Camera-type eye (tissue), 1 donor: ENCODE measurements around the gene MMP3. TPM values are rescaled to one million over a fixed set of nuclear protein-coding genes. Genes with fewer than 3 reads are reported as not detected.

Experiments
- total RNA-seq: library from RNA; depleted of rRNA; stranded (reverse); fragments of >200 nt; gene quantifications from one replicate; pipeline ENCODE4 v1.2.3, GENCODE V29; 2014

Gene MMP3
- total RNA-seq, result not detected

DNA sequence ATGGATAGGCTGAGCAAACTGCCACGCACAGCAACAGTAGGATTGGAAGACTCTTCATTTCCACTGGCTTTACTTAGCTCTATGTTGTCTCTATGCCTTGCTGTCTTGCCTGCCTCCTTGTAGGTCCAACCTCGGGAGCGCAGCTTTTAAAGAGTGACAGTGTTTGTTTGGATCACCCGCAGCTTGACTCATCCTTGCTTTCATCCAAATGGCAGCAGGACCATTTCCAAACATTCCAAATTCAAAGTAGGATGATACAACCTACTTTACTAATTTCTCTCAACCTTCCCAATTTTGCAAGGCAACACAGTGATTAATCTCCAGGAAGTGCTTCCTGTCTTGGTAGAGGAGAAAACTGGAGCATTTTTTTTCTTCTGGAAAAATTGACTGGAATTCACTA, at the start of gene MMP3:
Gene MMP3, minus strand, starts transcription at position 121 of the 400 bp plus-strand sequence. Its CDS starts 63 bp downstream, at position 58.

DNA sequence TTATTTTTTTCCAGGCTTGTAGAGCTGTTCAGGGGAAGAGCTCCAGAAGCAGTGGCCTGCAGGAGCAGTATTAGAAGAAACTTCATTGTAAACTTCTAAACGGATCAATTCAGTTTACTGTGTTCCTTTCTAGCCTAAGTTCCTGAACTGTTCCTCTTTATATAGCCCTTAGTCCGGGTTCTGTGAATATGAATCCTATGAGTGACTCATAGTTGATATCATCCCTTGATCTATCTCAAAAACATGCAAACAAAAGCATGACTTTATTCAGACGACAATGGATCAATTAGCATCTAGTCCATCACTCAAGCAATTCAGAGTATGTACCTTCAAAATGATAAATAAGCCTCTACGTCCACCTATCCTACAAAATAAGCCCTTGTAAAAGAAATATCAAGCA, 31.4 kb upstream of the MMP3 start, which contains the start of gene MMP12:
Gene MMP12, minus strand, starts transcription at position 131 of the 400 bp plus-strand sequence. Its CDS starts 45 bp downstream, at position 86.

DNA sequence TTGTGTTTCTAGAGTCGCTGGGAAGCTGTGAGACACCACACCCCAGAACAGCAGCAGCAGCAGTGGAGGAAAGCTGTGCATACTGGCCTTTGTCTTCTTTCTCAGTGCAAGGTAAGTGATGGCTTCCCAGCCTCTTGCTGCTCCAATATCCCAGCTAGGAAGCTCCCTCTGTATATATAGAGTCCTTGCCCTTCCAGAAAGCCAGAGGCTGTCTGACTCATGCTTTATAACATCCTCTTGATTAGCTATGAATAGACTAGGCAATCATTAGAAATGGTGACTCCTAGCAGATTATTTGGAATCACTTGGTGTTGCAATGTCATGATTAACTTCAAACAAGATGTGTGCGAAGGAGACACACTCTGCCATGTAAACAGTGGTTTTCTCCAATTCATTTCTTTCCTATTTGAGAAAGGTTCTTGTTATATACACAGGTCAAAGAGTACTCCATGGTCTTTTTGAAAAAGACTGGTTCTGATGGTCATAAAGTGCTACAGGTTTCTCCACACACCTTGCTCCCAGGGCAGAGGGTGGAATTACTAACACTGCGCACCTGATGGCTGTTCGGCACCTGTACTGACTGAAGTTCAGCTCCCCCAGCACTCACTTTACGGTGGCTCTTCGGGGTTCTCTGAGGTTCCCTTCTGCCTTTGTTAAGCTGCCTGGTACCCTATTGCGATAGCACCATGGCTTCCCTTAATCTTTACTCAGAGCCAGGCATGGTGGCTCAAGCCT, 45.2 kb downstream of the MMP3 start, which contains the start of gene MMP1:
Gene MMP1, minus strand, starts transcription at position 149 of the 735 bp plus-strand sequence. Its CDS starts 68 bp downstream, at position 81.

Other genes with a start within 250 kb of the MMP3 start
- 0.16 TPM for gene MMP20, start 218.3 kb downstream of the MMP3 start, total RNA-seq
- gene MMP27, start 137.8 kb downstream of the MMP3 start, total RNA-seq, result 1.2 TPM
- gene MMP8, start 118.7 kb downstream of the MMP3 start, total RNA-seq, result not detected
- gene MMP10, start 63.0 kb downstream of the MMP3 start, total RNA-seq, result 1.3 TPM
- not detected for gene MMP1, start 45.4 kb downstream of the MMP3 start, total RNA-seq
- gene MMP12, start 31.4 kb upstream of the MMP3 start, total RNA-seq, result not detected
- not detected for gene MMP13, start 112.1 kb upstream of the MMP3 start, total RNA-seq
- 50.9 TPM for gene DCUN1D5, start 248.6 kb upstream of the MMP3 start, total RNA-seq